SK-N-SH treated with all-trans-retinoic acid at 6 μM for 48 hours (cell line): ENCODE data around the gene PGAM4.

ENCODE experiments used
- ISL1 ChIP-seq: fragments of 250-450 bp; sonication (Bioruptor Pico); IDR thresholded peaks from 2 replicates; pipeline ENCODE4 v2.1.2; 2022; ENCODE audit warnings: mild to moderate bottlenecking, moderate library complexity
- ZFP3 ChIP-seq: fragments of 250-450 bp; sonication (Bioruptor Pico); IDR thresholded peaks from 2 replicates; pipeline ENCODE4 v1.5.0; 2020; ENCODE audit warnings: mild to moderate bottlenecking, moderate library complexity
- ZNF70 ChIP-seq: fragments of 450-650 bp; formaldehyde crosslinking; IDR thresholded peaks from 2 replicates; pipeline ENCODE4 v1.5.0; 2020; ENCODE audit warnings: mild to moderate bottlenecking, moderate library complexity
- TF ChIP-seq, protein P1 (sequence below): fragments of 250-450 bp; sonication (Bioruptor Pico); IDR thresholded peaks from 2 replicates; pipeline ENCODE4 v1.8.0; 2020; ENCODE audit warnings: mild to moderate bottlenecking, moderate library complexity, borderline replicate concordance

DNA sequence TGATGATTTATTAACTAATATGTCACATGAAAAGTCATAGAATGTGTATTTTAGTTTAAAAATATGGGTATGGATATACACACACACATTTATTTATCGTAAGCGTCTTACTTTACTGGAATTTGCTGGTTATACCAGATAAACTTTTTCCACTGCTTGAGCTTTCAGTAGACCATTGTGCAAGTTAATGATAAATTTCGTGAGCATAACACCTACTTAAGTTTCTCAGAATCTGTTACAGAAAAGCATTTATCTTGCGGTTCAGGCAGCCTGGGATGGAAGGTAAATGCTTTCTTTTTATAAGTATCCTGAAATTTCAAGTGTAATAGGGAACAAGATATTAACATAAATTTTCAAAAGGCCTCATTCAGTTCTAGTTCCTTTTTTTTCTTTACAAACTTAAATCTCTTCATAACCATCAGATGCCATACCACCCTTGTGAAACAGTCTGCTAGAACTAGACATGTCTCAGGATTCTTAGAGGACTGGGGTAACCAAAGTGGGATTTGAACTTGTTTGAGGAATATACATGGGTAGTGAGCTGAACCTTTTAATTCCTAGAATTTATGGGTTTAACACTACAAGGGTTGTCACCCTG is 31.3 kb downstream of the PGAM4 start:
- no peak for TF ChIP-seq ISL1 (CRISPR knock-in tag)
- TF ChIP-seq ZFP3 (CRISPR knock-in tag): no peak
- TF ChIP-seq, protein P1, sequence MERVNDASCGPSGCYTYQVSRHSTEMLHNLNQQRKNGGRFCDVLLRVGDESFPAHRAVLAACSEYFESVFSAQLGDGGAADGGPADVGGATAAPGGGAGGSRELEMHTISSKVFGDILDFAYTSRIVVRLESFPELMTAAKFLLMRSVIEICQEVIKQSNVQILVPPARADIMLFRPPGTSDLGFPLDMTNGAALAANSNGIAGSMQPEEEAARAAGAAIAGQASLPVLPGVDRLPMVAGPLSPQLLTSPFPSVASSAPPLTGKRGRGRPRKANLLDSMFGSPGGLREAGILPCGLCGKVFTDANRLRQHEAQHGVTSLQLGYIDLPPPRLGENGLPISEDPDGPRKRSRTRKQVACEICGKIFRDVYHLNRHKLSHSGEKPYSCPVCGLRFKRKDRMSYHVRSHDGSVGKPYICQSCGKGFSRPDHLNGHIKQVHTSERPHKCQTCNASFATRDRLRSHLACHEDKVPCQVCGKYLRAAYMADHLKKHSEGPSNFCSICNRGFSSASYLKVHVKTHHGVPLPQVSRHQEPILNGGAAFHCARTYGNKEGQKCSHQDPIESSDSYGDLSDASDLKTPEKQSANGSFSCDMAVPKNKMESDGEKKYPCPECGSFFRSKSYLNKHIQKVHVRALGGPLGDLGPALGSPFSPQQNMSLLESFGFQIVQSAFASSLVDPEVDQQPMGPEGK: no peak
- TF ChIP-seq ZNF70 (CRISPR knock-in tag): no peak
